DMS114 treated with DMSO at 0.1 percent for 48 hours (cell line): ENCODE results near the gene OR4B1.
"Not testable (repeated sequence)": the region's sequence is repeated elsewhere in the genome, so short reads cannot be mapped to it uniquely, and the experiment has no call there.

Experiments used
- DNase-seq: peaks from one replicate; lab custom pipeline; 2025; ENCODE audit not compliant: unreplicated experiment; lab: John Stamatoyannopoulos, UW

OR4B1 gene

GRCh38 chr11:48216510-48216909, at the start of gene OR4B1:
TSS of gene OR4B1 (plus strand) at chr11:48216810. CDS start at chr11:48216810, 0 bp downstream.
- DNase-seq, result no peak

- no peak for DNase-seq
Measured at GRCh38 chr11:48167380-48167779, 49.2 kb upstream of the OR4B1 start.

- DNase-seq, result no peak
Measured at GRCh38 chr11:48168815-48169214, 47.8 kb upstream of the OR4B1 start.

GRCh38 chr11:48169259-48169658, 47.4 kb upstream of the OR4B1 start:
- DNase-seq, result no peak

GRCh38 chr11:48169717-48170116, 46.9 kb upstream of the OR4B1 start:
- DNase-seq, result no peak

- no peak for DNase-seq
Measured at GRCh38 chr11:48170241-48171233, 46.1 kb upstream of the OR4B1 start.

- peak; percentile 31 for DNase-seq
Measured at GRCh38 chr11:48172818-48173609, 43.6 kb upstream of the OR4B1 start.

- DNase-seq, result no peak
Measured at GRCh38 chr11:48177661-48178060, 38.9 kb upstream of the OR4B1 start.

- no peak for DNase-seq
Measured at GRCh38 chr11:48180627-48181026, 36.0 kb upstream of the OR4B1 start.

GRCh38 chr11:48182860-48183526, 33.6 kb upstream of the OR4B1 start:
- DNase-seq, result no peak

GRCh38 chr11:48184452-48184851, 32.2 kb upstream of the OR4B1 start:
- DNase-seq, result no peak

- DNase-seq, result not testable (repeated sequence)
Measured at GRCh38 chr11:48190906-48191654, 25.5 kb upstream of the OR4B1 start.

- DNase-seq, result no peak
Measured at GRCh38 chr11:48193876-48194275, 22.7 kb upstream of the OR4B1 start.

GRCh38 chr11:48207881-48208280, 8.7 kb upstream of the OR4B1 start:
- DNase-seq, result no peak

- DNase-seq, result no peak
Measured at GRCh38 chr11:48210052-48210451, 6.6 kb upstream of the OR4B1 start.

GRCh38 chr11:48228761-48229160, 12.2 kb downstream of the OR4B1 start:
- DNase-seq, result no peak

GRCh38 chr11:48230057-48230456, 13.4 kb downstream of the OR4B1 start:
- DNase-seq, result not testable (repeated sequence)

GRCh38 chr11:48237727-48238126, 21.1 kb downstream of the OR4B1 start:
- DNase-seq, result no peak

- no peak for DNase-seq
Measured at GRCh38 chr11:48242501-48242900, 25.9 kb downstream of the OR4B1 start.

GRCh38 chr11:48244804-48245203, 28.2 kb downstream of the OR4B1 start, which contains the start of gene OR4X2:
TSS of gene OR4X2 (plus strand) at chr11:48245104. CDS start at chr11:48245104, 0 bp downstream.
- no peak for DNase-seq
